Effector memory CD8-positive, alpha-beta T cell (primary cell): ENCODE data around the gene CFDP1.
"Not testable (repeated sequence)": the region's sequence is repeated elsewhere in the genome, so short reads cannot be mapped to it uniquely, and the experiment has no call there.

ENCODE experiments used
- ATAC-seq: fragments of 150-1000 bp; cut with Tn5 transposase; replicated peaks from 2 replicates; pipeline ENCODE4 v1.10.0; 2021; ENCODE audit warnings: mild to moderate bottlenecking, moderate library complexity
- DNase-seq, 3 experiments: peaks; one replicate each; pipeline ENCODE4 v3.0.0; 2021
- H3K27ac Mint-ChIP-seq, 2 donors: one replicate each; pipeline ENCODE4 v1.8.0; 2022; ENCODE audit warnings: mild to moderate bottlenecking in 2 of 2, mixed read lengths in 2 of 2, moderate library complexity in 2 of 2
- H3K27me3 Mint-ChIP-seq, 2 donors: one replicate each; pipeline ENCODE4 v1.8.0; 2022; ENCODE audit warnings: mixed read lengths in 2 of 2
- H3K36me3 Mint-ChIP-seq: one replicate; pipeline ENCODE4 v1.8.0; 2022; ENCODE audit warnings: mild to moderate bottlenecking, moderate library complexity, mixed read lengths; ENCODE audit not compliant: insufficient read depth
- H3K4me1 Mint-ChIP-seq, 2 donors: one replicate each; pipeline ENCODE4 v1.8.0; 2022; ENCODE audit warnings: low read depth in 2 of 2, mixed read lengths in 2 of 2
- H3K4me3 Mint-ChIP-seq, 2 donors: one replicate each; pipeline ENCODE4 v1.8.0; 2022; ENCODE audit warnings: mild to moderate bottlenecking in 2 of 2, mixed read lengths in 2 of 2, moderate library complexity in 2 of 2
- H3K9me3 Mint-ChIP-seq, 2 donors: one replicate each; pipeline ENCODE4 v1.8.0; 2022; ENCODE audit warnings: mixed read lengths in 2 of 2

CFDP1 gene

DNA sequence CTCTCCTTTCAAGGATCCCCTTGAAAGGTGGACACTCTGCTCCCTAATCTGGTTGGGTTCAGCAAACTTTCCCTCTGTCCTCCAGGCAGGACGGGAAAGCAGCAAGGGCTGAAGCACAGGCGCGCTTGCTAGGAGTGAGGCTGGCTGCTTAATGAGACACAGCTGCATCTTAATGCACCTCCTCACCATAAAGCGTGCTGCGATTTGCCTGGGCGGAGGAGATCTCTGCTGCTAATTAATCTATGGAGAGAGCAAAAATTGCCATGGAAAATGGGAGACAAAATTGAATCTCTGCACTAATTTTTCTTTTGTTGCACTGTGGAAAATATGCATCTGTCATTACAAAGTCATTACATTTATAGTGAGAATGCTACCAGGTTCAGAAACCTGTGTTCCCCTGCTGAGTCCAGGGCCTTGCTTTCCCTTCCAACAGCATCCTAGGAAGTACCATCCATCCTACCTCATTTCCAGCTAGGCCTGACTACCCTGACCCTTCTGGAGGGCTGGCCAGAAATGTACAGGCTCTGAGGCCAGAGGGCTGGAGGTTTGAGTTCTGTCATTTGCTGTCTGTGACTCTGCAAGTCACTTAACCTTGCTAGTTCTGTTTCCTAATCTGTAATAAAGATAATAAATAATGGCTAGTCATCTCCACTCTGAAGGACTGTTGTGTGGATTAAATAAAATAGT is 138.4 kb downstream of the CFDP1 start:
- H3K36me3 Mint-ChIP-seq: peaks cover 19% of the 10 kb centered on the region
- DNase-seq: no peak
- no peak for ATAC-seq
- no peak overlapping the region for H3K27ac Mint-ChIP-seq
- peaks cover 0 to 19% of the 10 kb centered on the region in 2 donors for H3K27me3 Mint-ChIP-seq
- peaks cover 0 to 2% of the 10 kb centered on the region in 2 donors for H3K4me1 Mint-ChIP-seq
- H3K9me3 Mint-ChIP-seq: no peaks in the 10 kb centered on the region
- H3K4me3 Mint-ChIP-seq: no peak overlapping the region

DNA sequence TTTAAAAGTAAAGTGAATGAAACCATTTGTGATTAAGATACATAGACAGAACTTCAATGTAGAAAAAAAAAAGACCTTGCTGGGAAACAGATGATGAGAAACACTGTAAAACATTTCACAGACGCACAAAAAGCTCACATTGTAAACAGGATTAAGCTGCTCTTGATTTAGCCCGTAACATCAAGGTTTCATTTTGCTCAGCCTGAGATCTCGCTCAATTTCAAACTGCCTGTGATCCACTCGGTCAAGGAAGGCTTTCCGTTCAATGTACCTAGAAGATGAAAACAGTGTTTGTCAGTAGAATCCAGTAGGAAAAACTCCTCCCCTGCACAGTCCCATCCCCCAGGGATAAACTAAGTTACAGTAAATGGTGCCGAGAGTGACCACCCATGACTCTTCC is 139.5 kb downstream of the CFDP1 start:
- Mint-ChIP-seq H3K4me1 (peaks cover 4 to 6% of the 10 kb centered on the region in 2 donors), H3K36me3 (peaks cover 9% of the 10 kb centered on the region), H3K27me3 (peaks cover 1 to 24% of the 10 kb centered on the region in 2 donors), H3K27ac (no peak overlapping the region), H3K4me3 (no peak overlapping the region), H3K9me3 (no peaks in the 10 kb centered on the region)
- ATAC-seq (no peak), DNase-seq (no peak)

DNA sequence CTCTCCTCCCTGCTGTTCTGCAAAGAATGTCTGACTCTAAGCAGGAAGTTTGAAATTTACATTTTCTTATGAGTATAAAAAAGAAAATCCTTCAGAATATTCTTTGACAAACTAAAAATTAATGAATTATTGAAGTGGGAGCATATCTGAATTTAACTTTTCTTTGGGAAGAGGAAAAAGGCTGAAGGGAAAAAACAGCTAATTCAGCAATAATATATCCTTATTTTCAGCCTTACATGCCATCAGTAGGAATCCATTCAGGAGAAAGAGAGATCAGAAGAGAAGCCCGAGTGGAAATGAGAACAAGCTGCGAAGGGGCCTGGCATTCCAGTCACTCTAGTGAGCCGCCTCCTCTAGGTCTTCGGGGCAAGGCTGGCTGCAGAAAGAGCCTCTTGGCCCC is 140.1 kb downstream of the CFDP1 start:
- peaks cover 14% of the 10 kb centered on the region for H3K36me3 Mint-ChIP-seq
- H3K27me3 Mint-ChIP-seq: peaks cover 7 to 30% of the 10 kb centered on the region in 2 donors
- H3K27ac Mint-ChIP-seq: no peak overlapping the region
- ATAC-seq (no peak), DNase-seq (no peak)
- peaks cover 10 to 11% of the 10 kb centered on the region in 2 donors for H3K4me1 Mint-ChIP-seq
- H3K4me3 Mint-ChIP-seq: no peak overlapping the region
- no peaks in the 10 kb centered on the region for H3K9me3 Mint-ChIP-seq

DNA sequence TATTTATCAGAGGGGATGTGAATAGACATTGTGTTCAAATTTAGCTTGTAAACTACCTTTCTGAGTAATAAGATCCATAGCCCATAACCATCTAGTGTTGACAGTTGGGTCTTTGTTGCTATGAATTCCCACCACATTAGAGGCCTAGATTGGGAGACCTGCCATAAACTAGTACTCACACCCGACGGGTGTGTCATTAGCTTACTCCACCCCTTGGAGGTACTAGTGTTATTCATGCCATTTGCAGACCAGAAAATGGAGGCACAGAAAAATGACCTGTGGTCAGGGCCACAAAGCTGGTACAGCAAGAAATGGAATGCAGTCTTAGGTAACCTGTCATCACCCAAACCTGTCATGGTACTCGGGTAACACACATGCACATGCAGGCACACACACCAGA is 140.6 kb downstream of the CFDP1 start:
- H3K4me3 Mint-ChIP-seq: no peak overlapping the region
- peaks cover 12 to 14% of the 10 kb centered on the region in 2 donors for H3K4me1 Mint-ChIP-seq
- H3K36me3 Mint-ChIP-seq: peaks cover 14% of the 10 kb centered on the region
- DNase-seq: no peak
- H3K9me3 Mint-ChIP-seq: no peaks in the 10 kb centered on the region
- H3K27ac Mint-ChIP-seq: no peak overlapping the region
- H3K27me3 Mint-ChIP-seq: peaks cover 7 to 35% of the 10 kb centered on the region in 2 donors
- ATAC-seq: no peak

DNA sequence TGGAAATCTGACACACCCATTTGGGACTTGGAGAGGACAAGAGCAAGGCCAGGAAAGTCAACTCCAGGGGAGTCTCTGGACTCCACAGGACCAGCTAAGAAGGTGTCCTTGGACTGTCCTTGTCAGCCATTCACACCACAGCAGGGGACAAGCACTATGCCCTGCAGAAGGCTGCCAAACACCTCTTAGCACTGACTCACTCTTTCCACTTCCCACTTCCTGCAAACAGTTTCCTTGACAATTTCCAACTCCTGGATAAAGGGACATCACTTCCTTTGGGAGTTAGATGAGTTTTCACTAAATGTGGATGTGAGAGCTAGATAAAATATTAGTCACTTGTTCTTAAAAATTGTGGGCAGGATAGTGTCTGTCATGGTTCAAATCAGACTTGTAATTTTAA is 144.1 kb downstream of the CFDP1 start:
- DNase-seq (no peak), ATAC-seq (no peak)
- Mint-ChIP-seq H3K4me3 (peak overlapping the region; percentile 56 to 71), H3K36me3 (peaks cover 17% of the 10 kb centered on the region), H3K9me3 (no peaks in the 10 kb centered on the region), H3K27ac (no peak overlapping the region), H3K27me3 (peaks cover 17 to 60% of the 10 kb centered on the region in 2 donors), H3K4me1 (peaks cover 12 to 15% of the 10 kb centered on the region in 2 donors)

DNA sequence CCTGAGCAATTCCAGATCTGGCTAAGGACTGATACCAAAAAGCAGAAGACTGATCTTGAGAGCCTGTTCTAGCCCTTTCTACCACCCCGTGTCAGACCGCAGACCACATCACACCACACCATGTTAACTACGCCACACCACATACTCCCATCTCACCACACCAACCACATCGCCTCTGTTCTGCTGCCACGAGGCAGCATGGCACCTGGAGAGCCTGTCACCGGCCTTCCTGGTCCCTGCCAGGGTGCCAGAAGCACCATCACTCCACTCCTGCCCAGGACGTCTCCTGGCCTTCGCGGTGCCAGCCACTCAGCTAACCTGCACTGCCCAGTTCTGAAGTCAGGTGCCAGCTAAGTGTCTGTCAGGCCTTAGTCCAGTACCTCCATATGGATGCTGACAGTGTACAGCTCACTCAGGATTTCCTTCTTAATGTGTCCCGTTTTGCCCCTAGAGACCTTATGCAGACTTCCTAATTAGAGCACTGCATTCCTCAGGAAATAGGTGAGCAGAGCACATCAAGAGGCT is 144.6 kb downstream of the CFDP1 start:
- H3K4me3 Mint-ChIP-seq: peak overlapping the region; percentile 56 to 71
- no peaks in the 10 kb centered on the region for H3K9me3 Mint-ChIP-seq
- ATAC-seq: peak; percentile 99
- DNase-seq: peak; percentile 64 to 65 (median 64)
- H3K27me3 Mint-ChIP-seq: peaks cover 17 to 65% of the 10 kb centered on the region in 2 donors
- peak overlapping the region in 1 of 2 donors; percentile 45 for H3K27ac Mint-ChIP-seq
- H3K4me1 Mint-ChIP-seq: peaks cover 12 to 15% of the 10 kb centered on the region in 2 donors
- peaks cover 20% of the 10 kb centered on the region for H3K36me3 Mint-ChIP-seq

DNA sequence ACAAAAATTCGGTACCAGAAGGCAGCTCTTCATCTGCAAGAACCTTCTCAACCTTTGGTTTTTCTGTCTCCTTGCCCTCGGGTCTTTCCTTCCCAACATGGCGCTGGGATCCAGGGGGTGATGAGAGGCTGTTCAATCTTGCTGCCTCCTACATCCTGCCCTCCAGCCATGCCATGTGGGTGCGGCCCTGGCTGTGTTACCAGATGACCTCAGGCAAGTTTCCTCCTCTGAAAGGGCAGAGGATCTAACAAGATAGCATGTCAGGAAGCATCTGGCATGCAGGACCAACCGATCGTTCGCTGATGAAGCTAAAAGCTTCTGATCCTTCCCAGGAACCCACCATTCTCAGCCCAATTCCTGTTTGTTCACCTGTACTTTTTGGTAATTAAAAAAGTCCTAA is 145.1 kb downstream of the CFDP1 start:
- peak overlapping the region; percentile 56 to 71 for H3K4me3 Mint-ChIP-seq
- H3K27ac Mint-ChIP-seq: peak overlapping the region in 1 of 2 donors; percentile 45
- H3K27me3 Mint-ChIP-seq: peaks cover 17 to 65% of the 10 kb centered on the region in 2 donors
- no peak for DNase-seq
- H3K4me1 Mint-ChIP-seq: peaks cover 12 to 15% of the 10 kb centered on the region in 2 donors
- peak; percentile 20 for ATAC-seq
- peaks cover 17% of the 10 kb centered on the region for H3K36me3 Mint-ChIP-seq
- no peaks in the 10 kb centered on the region for H3K9me3 Mint-ChIP-seq

DNA sequence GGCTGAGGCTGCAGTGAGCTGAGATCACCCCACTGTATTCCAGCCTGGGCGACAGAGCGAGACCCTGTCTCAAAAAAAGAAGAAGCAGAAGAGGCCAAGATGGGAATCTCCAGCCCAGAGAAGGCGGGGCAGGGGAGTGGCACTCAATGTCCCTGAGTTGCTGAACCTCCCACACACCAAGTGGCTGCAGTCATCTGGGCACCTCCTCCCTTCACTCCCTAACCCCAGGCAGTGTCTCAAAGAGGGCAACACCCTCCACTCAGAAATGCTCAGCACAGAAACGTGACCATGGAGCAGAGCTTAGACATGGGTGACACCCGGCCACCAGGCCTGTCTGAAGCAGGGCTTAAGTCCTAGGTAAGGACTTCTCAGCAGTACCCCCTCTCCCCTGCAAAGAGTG is 145.6 kb downstream of the CFDP1 start:
- DNase-seq: no peak
- no peak overlapping the region for H3K27ac Mint-ChIP-seq
- H3K27me3 Mint-ChIP-seq: peaks cover 17 to 66% of the 10 kb centered on the region in 2 donors
- peak overlapping the region in 1 of 2 donors; percentile 10 for H3K4me3 Mint-ChIP-seq
- peaks cover 15% of the 10 kb centered on the region for H3K36me3 Mint-ChIP-seq
- H3K4me1 Mint-ChIP-seq: peaks cover 12 to 15% of the 10 kb centered on the region in 2 donors
- no peak for ATAC-seq
- no peaks in the 10 kb centered on the region for H3K9me3 Mint-ChIP-seq

DNA sequence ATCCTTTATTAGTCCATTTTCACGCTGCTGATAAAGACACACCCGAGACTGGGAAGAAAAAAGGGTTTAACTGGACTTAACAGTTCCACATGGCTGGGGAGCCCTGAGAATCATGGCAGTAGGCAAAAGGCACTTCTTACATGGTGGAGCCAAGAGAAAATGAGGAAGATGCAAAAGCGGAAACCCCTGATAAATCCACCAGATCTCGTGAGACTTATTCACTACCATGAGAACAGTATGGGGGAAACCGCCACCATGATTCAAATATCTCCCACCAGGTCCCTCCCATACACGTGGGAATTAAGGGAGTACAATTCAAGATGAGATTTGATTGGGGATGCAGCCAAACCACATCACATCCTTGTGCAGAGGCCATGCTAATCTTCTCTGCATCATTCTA is 146.9 kb downstream of the CFDP1 start:
- Mint-ChIP-seq H3K36me3 (peaks cover 11% of the 10 kb centered on the region), H3K4me1 (peaks cover 12 to 15% of the 10 kb centered on the region in 2 donors), H3K27ac (no peak overlapping the region), H3K9me3 (no peaks in the 10 kb centered on the region), H3K4me3 (no peak overlapping the region), H3K27me3 (peaks cover 21 to 74% of the 10 kb centered on the region in 2 donors)
- ATAC-seq (no peak), DNase-seq (no peak)

DNA sequence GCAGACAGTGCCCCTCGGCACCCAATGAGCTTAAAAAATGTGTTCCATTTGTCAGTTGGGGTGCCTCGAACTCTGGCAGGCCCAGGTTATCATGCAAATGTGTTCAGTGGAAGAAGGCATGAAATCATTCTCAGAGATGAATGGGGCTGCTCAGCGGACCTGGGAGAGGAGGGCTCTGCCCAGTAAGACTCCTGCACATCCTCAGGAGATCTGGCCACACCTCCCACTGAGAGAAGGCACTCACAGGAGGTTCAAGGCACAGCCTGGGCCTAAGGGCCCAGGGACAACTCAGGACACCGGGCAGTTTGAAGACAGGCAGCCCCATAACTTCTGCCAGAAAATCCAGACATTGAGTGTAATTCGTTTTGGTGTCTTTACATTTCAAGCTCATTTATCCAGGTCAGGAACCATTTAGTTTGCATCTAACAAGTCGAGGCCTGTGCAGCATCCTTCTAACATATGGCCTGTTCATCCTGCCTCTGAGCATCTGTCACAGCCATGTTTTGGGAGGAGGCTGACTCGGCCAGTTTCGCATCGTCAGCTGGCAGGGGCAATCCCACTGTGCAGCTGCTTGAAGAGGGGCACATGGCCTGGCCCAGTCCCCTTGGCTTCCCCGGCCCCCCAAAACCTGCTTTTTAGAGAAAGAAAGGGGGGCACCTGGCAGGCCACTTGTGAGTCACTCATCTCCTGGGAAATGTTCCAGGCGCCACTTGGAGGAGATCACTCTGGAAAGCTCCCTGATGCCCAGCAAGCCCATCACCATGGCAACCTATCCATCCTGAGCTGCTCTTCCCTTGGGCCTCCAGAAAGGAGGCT is 150.6 kb downstream of the CFDP1 start:
- no peak for DNase-seq

DNA sequence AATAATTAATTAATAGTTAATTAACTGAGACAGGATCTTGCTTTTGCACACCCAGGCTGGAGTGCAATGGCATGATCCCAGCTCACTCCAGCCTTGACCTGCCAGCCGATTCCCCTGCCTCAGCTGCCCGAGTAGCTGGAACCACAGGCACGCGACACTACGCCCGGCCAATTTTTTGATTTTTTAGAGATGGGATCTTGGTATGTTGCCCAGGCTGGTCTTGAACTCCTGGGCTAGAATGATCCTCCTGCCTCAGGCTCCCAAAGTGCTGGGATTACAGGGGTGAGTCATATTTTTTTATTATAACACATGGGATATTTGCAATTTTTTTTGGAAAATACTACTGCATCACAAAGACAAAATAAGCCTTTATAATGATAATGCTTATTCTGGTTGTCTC is 151.5 kb downstream of the CFDP1 start:
- peaks cover 21 to 75% of the 10 kb centered on the region in 2 donors for H3K27me3 Mint-ChIP-seq
- H3K9me3 Mint-ChIP-seq: no peaks in the 10 kb centered on the region
- DNase-seq (no peak), ATAC-seq (no peak)
- H3K27ac Mint-ChIP-seq: no peak overlapping the region
- peaks cover 5% of the 10 kb centered on the region for H3K36me3 Mint-ChIP-seq
- no peak overlapping the region for H3K4me3 Mint-ChIP-seq
- no peaks in the 10 kb centered on the region for H3K4me1 Mint-ChIP-seq

More for the DNA sequence above, 150.6 kb downstream of the CFDP1 start:
- H3K36me3 Mint-ChIP-seq: peaks cover 6% of the 10 kb centered on the region
- no peak overlapping the region for H3K27ac Mint-ChIP-seq
- no peak for ATAC-seq
- no peaks in the 10 kb centered on the region for H3K9me3 Mint-ChIP-seq
- peaks cover 26 to 77% of the 10 kb centered on the region in 2 donors for H3K27me3 Mint-ChIP-seq
- peaks cover 0 to 3% of the 10 kb centered on the region in 2 donors for H3K4me1 Mint-ChIP-seq
- H3K4me3 Mint-ChIP-seq: no peak overlapping the region

DNA sequence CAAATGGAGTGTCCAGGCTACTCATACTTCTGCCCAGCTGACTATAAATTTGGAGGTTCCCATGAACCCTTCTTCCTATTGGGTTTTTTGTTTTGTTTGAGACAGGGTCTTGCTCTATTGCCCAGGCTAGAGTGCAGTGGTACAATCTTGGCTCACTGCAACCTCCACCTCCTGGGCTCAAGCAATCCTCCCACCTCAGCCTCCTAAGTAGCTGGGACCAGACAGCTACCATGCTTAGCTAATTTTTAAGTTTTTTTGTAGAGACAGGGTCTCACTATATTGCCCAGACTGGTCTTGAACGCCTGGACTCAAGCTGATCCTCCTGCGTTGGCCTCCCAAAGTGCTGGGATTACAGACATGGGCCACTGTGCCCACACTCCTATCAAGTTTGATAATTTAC is 152.3 kb downstream of the CFDP1 start:
- not testable (repeated sequence) for H3K9me3 Mint-ChIP-seq, H3K4me3 Mint-ChIP-seq, H3K27ac Mint-ChIP-seq, DNase-seq, ATAC-seq, H3K36me3 Mint-ChIP-seq, H3K4me1 Mint-ChIP-seq
- H3K27me3 Mint-ChIP-seq: peaks cover 21 to 73% of the 10 kb centered on the region in 2 donors

DNA sequence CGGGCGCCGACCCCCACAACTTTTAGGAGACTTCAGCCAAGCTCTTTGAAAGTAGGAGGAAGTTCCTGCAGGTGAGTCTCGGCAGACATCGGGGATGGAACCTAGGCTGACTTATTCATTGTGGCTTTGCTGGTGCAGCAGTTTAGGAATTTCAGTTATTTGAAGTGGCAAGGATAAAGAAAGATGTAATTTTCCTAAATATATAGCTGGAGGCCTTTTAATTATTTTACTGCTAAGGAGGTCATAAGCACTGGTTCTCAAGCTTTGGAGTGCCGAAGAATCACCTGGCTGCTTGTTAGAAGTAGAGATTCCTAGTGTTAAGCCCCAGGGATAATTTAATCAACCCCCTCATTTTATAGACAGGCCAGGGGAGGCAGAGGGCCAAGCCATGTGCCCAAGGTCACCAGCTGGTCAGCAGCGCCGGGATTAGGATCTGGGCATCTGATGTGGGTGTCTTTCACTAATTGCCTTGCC is 152.9 kb downstream of the CFDP1 start:
- no peak for ATAC-seq
- no peaks in the 10 kb centered on the region for H3K4me1 Mint-ChIP-seq
- no peak overlapping the region for H3K27ac Mint-ChIP-seq
- peaks cover 5% of the 10 kb centered on the region for H3K36me3 Mint-ChIP-seq
- DNase-seq: no peak
- no peaks in the 10 kb centered on the region for H3K9me3 Mint-ChIP-seq
- no peak overlapping the region for H3K4me3 Mint-ChIP-seq
- H3K27me3 Mint-ChIP-seq: peaks cover 21 to 66% of the 10 kb centered on the region in 2 donors
